Uterus (tissue), 2 donors: ENCODE measurements around the gene HNRNPM.

Source experiments
- POLR2A ChIP-seq, 2 donors: fragments of 450-650 bp; IDR thresholded peaks; one replicate each; pipeline ENCODE4 v1.6.1; 2016; ENCODE audit warnings: antibody characterized with exemption in 2 of 2, mild to moderate bottlenecking in 1 of 2, moderate library complexity in 1 of 2
- TF ChIP-seq, protein P1 (sequence below), 4 experiments: fragments of 200-600 bp in 2 of 4; fragments of 450-650 bp in 2 of 4; sonication (generic) in 2 of 4; IDR thresholded peaks; one replicate each; pipeline ENCODE4 v1.5.1; 2016 to 2019; ENCODE audit warnings: antibody characterized with exemption in 4 of 4, mild to moderate bottlenecking in 2 of 4, moderate library complexity in 1 of 4

- TF ChIP-seq POLR2A (IDR thresholded peaks at IDR 0.05): no peak
- TF ChIP-seq, protein P1, sequence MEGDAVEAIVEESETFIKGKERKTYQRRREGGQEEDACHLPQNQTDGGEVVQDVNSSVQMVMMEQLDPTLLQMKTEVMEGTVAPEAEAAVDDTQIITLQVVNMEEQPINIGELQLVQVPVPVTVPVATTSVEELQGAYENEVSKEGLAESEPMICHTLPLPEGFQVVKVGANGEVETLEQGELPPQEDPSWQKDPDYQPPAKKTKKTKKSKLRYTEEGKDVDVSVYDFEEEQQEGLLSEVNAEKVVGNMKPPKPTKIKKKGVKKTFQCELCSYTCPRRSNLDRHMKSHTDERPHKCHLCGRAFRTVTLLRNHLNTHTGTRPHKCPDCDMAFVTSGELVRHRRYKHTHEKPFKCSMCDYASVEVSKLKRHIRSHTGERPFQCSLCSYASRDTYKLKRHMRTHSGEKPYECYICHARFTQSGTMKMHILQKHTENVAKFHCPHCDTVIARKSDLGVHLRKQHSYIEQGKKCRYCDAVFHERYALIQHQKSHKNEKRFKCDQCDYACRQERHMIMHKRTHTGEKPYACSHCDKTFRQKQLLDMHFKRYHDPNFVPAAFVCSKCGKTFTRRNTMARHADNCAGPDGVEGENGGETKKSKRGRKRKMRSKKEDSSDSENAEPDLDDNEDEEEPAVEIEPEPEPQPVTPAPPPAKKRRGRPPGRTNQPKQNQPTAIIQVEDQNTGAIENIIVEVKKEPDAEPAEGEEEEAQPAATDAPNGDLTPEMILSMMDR (IDR thresholded peaks at IDR 0.05): no peak
These were observed 5.1 kb downstream of the HNRNPM start for GRCh38 chr19:8449830-8450229.
